IMR-90 (cell line): ENCODE measurements around the gene CEP72.

ENCODE experiments used
- BHLHE40 ChIP-seq: fragments of 150-350 bp; IDR thresholded peaks from 2 replicates; pipeline ENCODE4 v1.6.1; 2016; ENCODE audit warnings: mild to moderate bottlenecking, low read depth, low read length
- CEBPB ChIP-seq: IDR thresholded peaks from 2 replicates; pipeline ENCODE4 v1.6.1; 2012; ENCODE audit warnings: low read depth, low read length, improper control_type of control experiment
- MAZ ChIP-seq: IDR thresholded peaks from 2 replicates; pipeline ENCODE4 v1.6.1; 2012; ENCODE audit warnings: low read depth, mild to moderate bottlenecking, low read length, improper control_type of control experiment, moderate library complexity, borderline replicate concordance
- NFE2L2 ChIP-seq: fragments of 150-350 bp; IDR thresholded peaks from 2 replicates; pipeline ENCODE4 v1.6.1; 2016; ENCODE audit warnings: low read depth, mild to moderate bottlenecking, low read length
- POLR2A ChIP-seq: IDR thresholded peaks from 2 replicates; pipeline ENCODE4 v1.6.1; 2012; ENCODE audit warnings: mild to moderate bottlenecking, low read depth, low read length
- RAD21 ChIP-seq: IDR thresholded peaks from 2 replicates; pipeline ENCODE4 v1.6.1; 2012; ENCODE audit warnings: low read length, improper control_type of control experiment
- RCOR1 ChIP-seq: IDR thresholded peaks from 2 replicates; pipeline ENCODE4 v1.6.1; 2012; ENCODE audit warnings: mild to moderate bottlenecking, low read length, improper control_type of control experiment; ENCODE audit not compliant: insufficient replicate concordance
- RFX5 ChIP-seq: IDR thresholded peaks from 2 replicates; pipeline ENCODE4 v1.8.0; 2012; ENCODE audit warnings: low read depth, mild to moderate bottlenecking, low read length, moderate library complexity
- SMC3 ChIP-seq: fragments of 150-350 bp; IDR thresholded peaks from 2 replicates; pipeline ENCODE4 v1.6.1; 2016; ENCODE audit warnings: low read depth, mild to moderate bottlenecking, antibody characterized with exemption, low read length, moderate library complexity
- TF ChIP-seq, protein P1 (sequence below): conservative IDR thresholded peaks from 2 replicates; pipeline ENCODE4 v1.5.1; 2012; ENCODE audit warnings: mild to moderate bottlenecking, low read depth, low read length, improper control_type of control experiment
- TF ChIP-seq, protein P2 (sequence below): fragments of 150-350 bp; IDR thresholded peaks from 2 replicates; pipeline ENCODE4 v1.6.1; 2016; ENCODE audit warnings: low read depth, mild to moderate bottlenecking, low read length, moderate library complexity, borderline replicate concordance
- TF ChIP-seq, protein P3 (sequence below): fragments of 150-350 bp; IDR thresholded peaks from 2 replicates; pipeline ENCODE4 v1.6.1; 2017; ENCODE audit warnings: mild to moderate bottlenecking, antibody characterized with exemption, low read length, low read depth

- TF ChIP-seq, protein P1, sequence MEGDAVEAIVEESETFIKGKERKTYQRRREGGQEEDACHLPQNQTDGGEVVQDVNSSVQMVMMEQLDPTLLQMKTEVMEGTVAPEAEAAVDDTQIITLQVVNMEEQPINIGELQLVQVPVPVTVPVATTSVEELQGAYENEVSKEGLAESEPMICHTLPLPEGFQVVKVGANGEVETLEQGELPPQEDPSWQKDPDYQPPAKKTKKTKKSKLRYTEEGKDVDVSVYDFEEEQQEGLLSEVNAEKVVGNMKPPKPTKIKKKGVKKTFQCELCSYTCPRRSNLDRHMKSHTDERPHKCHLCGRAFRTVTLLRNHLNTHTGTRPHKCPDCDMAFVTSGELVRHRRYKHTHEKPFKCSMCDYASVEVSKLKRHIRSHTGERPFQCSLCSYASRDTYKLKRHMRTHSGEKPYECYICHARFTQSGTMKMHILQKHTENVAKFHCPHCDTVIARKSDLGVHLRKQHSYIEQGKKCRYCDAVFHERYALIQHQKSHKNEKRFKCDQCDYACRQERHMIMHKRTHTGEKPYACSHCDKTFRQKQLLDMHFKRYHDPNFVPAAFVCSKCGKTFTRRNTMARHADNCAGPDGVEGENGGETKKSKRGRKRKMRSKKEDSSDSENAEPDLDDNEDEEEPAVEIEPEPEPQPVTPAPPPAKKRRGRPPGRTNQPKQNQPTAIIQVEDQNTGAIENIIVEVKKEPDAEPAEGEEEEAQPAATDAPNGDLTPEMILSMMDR: no peak
- TF ChIP-seq NFE2L2 (no peak), MAZ (no peak), SMC3 (no peak), POLR2A (no peak), CEBPB (no peak), RAD21 (no peak), RCOR1 (no peak), RFX5 (no peak), BHLHE40 (no peak)
- TF ChIP-seq, protein P2, sequence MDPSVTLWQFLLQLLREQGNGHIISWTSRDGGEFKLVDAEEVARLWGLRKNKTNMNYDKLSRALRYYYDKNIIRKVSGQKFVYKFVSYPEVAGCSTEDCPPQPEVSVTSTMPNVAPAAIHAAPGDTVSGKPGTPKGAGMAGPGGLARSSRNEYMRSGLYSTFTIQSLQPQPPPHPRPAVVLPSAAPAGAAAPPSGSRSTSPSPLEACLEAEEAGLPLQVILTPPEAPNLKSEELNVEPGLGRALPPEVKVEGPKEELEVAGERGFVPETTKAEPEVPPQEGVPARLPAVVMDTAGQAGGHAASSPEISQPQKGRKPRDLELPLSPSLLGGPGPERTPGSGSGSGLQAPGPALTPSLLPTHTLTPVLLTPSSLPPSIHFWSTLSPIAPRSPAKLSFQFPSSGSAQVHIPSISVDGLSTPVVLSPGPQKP: no peak
- TF ChIP-seq, protein P3, sequence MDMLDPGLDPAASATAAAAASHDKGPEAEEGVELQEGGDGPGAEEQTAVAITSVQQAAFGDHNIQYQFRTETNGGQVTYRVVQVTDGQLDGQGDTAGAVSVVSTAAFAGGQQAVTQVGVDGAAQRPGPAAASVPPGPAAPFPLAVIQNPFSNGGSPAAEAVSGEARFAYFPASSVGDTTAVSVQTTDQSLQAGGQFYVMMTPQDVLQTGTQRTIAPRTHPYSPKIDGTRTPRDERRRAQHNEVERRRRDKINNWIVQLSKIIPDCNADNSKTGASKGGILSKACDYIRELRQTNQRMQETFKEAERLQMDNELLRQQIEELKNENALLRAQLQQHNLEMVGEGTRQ: no peak
Observed at GRCh38 chr5:666816-667498, 54.8 kb downstream of the CEP72 start.
